ENCODE measurements around the gene KATNAL2. TPM values are rescaled to one million over a fixed set of nuclear protein-coding genes. Genes with fewer than 3 reads are reported as not detected.

Gene KATNAL2
- total RNA-seq, 2 experiments from 2014 or later, result 1.1 to 1.4 TPM

DNA sequence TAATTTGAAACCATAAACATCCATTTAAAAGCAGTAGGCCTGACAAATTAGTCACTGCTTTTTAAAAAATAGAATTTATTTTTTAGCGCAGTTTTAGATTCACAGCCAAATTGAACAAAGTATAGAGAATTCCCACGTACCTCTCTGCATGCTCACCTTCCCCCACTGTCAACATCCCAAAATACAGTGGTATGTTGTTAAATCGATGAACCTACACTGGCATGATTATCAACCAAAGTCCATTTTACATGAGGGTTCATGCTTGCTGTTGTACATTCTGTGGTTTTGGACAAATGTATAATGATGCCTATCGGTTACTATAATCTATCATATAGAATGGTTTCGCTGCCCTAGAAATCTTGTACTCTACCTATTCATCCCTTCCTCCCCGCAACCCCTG lies 123.6 kb downstream of the KATNAL2 start:
- ATAC-seq (no peak), DNase-seq (no peak)
- H3K36me3 Mint-ChIP-seq (ENCODE audit: low read depth), result no peaks in the 10 kb centered on the region
- CTCF ChIA-PET, result no interaction called here
- no peak overlapping the region for H3K4me3 Mint-ChIP-seq
- H3K27me3 Mint-ChIP-seq, result peaks cover 3% of the 10 kb centered on the region
- no peaks in the 10 kb centered on the region for H3K9me3 Mint-ChIP-seq (ENCODE audit: low read depth)
- H3K4me1 Mint-ChIP-seq, result no peaks in the 10 kb centered on the region
- POLR2A ChIA-PET, result no interaction called here
- intact Hi-C loops (cut with DNase I, micrococcal nuclease), result no loop called here
- no peak overlapping the region for H3K27ac Mint-ChIP-seq

DNA sequence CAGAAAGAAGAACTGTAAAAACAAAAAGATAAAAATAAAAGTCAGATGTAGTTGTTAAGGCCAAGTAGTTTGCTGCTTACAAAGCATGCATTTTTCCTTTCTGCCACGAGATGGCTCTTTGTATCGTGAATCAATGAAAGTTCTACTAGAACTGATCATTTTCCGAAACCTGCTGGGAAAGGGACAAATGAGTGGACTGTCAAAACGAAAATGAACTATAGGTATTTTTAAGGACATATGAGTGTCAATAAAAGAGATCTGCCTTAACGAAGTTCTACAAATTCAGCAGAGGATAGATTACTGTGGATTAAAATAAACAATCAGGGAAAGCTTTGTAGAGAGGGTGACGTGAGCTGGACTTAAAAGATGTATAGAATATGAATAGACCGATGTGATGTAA lies 133.1 kb downstream of the KATNAL2 start:
- Mint-ChIP-seq H3K4me3 (no peak overlapping the region), H3K9me3 (ENCODE audit: low read depth) (no peaks in the 10 kb centered on the region), H3K36me3 (ENCODE audit: low read depth) (no peaks in the 10 kb centered on the region), H3K27ac (no peak overlapping the region), H3K4me1 (no peaks in the 10 kb centered on the region), H3K27me3 (peaks cover 3% of the 10 kb centered on the region)
- intact Hi-C loops (cut with DNase I, micrococcal nuclease), result loop anchor here (1.0 to 2.0 kb wide), 3 partner anchors 154 to 699 kb away; no protein-coding TSS in a partner anchor
- DNase-seq (peak; percentile 10), ATAC-seq (peak; percentile 47)
- ChIA-PET POLR2A (no interaction called here), CTCF (interaction anchor here (1.0 to 1.6 kb wide), 5 partner anchors 14 to 164 kb away, joined by 3 to 7 read pairs (median 4); no protein-coding TSS in a partner anchor)

DNA sequence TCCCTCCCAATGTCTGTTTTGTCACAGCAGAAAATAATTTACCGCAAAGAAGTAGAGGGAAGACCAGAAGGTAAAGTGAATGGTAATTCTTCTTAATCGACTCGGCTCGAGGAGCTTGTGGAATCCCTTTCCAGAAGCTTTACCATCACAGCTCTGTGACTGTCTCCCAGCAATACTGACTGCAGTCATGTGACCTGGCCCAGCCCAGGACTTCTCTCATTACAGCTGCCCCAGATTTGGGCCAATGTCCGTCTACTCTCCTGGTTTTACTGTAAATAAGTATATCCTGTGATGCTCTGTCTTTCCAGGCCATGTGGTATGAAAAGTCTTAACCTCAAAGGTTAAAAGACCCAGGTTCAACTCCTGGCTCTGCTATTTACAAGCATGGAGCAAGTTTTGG lies 137.0 kb downstream of the KATNAL2 start:
- DNase-seq (no peak), ATAC-seq (no peak)
- Mint-ChIP-seq H3K36me3 (ENCODE audit: low read depth) (no peaks in the 10 kb centered on the region), H3K27ac (no peak overlapping the region), H3K27me3 (peaks cover 3% of the 10 kb centered on the region), H3K4me3 (no peak overlapping the region), H3K9me3 (ENCODE audit: low read depth) (no peaks in the 10 kb centered on the region), H3K4me1 (no peaks in the 10 kb centered on the region)
- ChIA-PET POLR2A (interaction anchor here (0.7 kb wide), 1 partner anchor 443 kb away, joined by 3 read pairs; no protein-coding TSS in a partner anchor), CTCF (interaction anchor here (0.9 to 1.4 kb wide), 2 partner anchors 21 to 695 kb away, joined by 4 to 5 read pairs; no protein-coding TSS in a partner anchor)
- intact Hi-C loops (cut with DNase I, micrococcal nuclease), result no loop called here

DNA sequence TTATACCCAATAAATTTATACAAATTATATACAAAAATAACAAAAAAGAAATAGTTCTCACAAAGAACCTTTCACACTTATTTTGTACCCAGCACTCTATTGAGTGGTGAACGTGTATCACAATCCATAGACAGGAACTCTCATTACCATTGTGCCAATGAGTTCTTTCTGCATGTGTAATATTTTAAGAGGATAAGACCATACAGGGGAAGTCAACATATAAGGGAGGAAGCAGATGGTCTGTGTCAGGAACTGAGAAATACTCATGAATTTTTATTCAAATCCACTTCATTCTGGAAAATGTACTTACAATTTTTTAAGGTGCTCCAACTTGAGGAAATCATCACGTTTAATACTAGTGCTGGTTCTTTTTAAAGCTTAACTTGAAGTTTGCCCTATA lies 145.1 kb downstream of the KATNAL2 start:
- Mint-ChIP-seq H3K4me1 (no peaks in the 10 kb centered on the region), H3K27me3 (no peaks in the 10 kb centered on the region), H3K27ac (no peak overlapping the region), H3K4me3 (no peak overlapping the region), H3K9me3 (ENCODE audit: low read depth) (no peaks in the 10 kb centered on the region), H3K36me3 (ENCODE audit: low read depth) (no peaks in the 10 kb centered on the region)
- ChIA-PET POLR2A (no interaction called here), CTCF (interaction anchor here (0.6 kb wide), 2 partner anchors 291 to 1427 kb away, joined by 3 read pairs; no protein-coding TSS in a partner anchor)
- DNase-seq (no peak), ATAC-seq (no peak)
- intact Hi-C loops (cut with DNase I, micrococcal nuclease), result no loop called here

DNA sequence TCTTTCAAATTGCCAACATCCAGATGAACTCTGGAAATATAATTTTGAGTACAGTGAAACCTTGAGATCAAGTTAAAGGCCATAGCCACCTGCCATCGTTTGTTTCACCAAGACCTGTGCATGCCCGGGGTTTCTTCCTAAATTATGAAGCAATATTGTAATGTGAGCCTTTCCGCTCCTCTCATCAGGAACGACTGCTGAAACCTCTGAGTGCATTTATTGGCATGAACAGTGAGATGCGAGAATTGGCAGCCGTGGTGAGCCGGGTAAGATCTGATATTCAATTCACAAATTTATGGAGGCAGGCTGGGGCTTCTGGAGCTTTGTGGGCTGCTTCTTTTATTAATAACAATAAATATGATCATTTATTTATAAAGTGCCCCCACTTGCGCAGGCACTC lies 145.7 kb downstream of the KATNAL2 start:
- no peak for ATAC-seq
- POLR2A ChIA-PET, result no interaction called here
- CTCF ChIA-PET, result no interaction called here
- Mint-ChIP-seq H3K9me3 (ENCODE audit: low read depth) (no peaks in the 10 kb centered on the region), H3K27ac (no peak overlapping the region), H3K27me3 (no peaks in the 10 kb centered on the region), H3K4me1 (no peaks in the 10 kb centered on the region), H3K4me3 (no peak overlapping the region), H3K36me3 (ENCODE audit: low read depth) (no peaks in the 10 kb centered on the region)
- intact Hi-C loops (cut with DNase I, micrococcal nuclease), result no loop called here
- DNase-seq, result no peak

DNA sequence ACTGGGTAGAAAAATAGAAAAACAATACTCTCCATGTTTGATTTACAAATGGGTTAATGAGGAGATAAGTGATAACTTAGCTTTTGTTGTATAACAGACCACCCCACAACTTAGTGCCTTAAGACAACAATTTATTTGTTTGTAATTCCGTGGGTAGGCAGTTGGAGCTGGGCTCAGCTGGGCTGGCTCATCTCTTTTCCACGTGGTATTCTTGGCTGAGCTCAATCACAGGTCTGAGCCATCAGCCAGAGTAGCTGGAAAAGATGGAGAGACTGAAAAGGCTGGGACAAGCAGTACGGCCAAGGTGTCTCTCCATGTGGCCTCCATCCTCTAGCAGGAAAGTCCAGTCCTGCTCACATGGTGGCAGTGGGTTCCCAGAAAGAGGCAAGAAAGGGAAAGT lies 150.2 kb downstream of the KATNAL2 start:
- ATAC-seq, result no peak
- no peak for DNase-seq
- Mint-ChIP-seq H3K27me3 (no peaks in the 10 kb centered on the region), H3K9me3 (ENCODE audit: low read depth) (no peaks in the 10 kb centered on the region), H3K4me1 (no peaks in the 10 kb centered on the region), H3K27ac (no peak overlapping the region), H3K4me3 (no peak overlapping the region), H3K36me3 (ENCODE audit: low read depth) (no peaks in the 10 kb centered on the region)
- ChIA-PET POLR2A (no interaction called here), CTCF (no interaction called here)
- intact Hi-C loops (cut with DNase I, micrococcal nuclease), result no loop called here

DNA sequence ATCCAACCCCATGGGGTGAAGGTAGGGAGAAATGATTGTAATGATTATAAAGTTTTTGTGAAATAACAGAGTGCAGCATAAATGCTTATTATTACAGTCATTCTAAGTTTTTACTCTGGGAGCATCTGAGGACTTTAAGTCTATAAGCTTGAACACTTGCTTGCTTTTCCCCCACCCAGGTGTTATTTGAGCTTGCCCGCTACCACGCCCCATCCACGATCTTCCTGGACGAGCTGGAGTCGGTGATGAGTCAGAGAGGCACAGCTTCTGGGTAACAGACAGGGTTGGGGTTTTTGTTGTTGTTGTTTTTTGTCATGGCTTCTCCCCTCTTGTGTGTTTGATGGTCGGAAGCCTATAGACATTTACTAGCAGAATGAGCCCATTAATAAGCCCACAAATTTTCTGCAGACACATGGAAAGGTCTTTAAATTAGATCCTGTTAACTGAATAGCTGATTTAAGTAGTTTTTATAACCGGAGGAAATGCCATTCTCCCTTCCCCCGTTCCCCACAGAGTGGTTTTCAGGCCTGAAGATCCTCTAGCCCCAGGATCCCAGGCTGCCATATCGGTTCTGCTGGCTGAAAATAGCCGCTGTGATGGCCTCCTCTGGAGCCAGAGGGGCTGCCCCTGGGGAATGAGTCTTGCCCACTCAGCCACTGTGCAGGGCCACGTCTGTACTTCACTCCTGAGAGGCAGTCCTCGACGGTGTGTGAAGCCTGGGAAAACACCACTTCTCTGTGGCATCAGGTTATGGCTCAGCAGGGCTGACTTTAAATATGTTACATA lies 157.9 kb downstream of the KATNAL2 start:
- CTCF ChIA-PET, result interaction anchor here (2.0 kb wide), 1 partner anchor 22 kb away, joined by 5 read pairs; no protein-coding TSS in a partner anchor

DNA sequence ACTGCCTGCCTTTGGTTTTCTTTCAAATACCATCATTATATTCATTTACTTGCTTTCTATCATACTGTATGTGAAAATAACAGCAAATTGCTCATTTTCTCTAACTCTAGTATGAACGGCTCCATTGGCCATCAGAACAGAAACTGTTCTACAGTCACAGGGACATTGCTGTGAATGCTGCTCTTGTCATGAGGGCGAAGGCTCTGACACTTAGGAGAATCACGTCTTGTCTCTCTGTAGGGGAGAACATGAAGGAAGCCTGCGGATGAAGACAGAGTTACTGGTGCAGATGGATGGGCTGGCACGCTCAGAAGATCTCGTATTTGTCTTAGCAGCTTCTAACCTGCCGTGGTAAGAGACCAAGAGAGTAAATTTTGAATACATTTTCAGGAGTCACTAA lies 159.7 kb downstream of the KATNAL2 start:
- H3K9me3 Mint-ChIP-seq (ENCODE audit: low read depth), result no peaks in the 10 kb centered on the region
- intact Hi-C loops (cut with DNase I, micrococcal nuclease), result no loop called here
- DNase-seq (no peak), ATAC-seq (no peak)
- no peaks in the 10 kb centered on the region for H3K27me3 Mint-ChIP-seq
- no peaks in the 10 kb centered on the region for H3K36me3 Mint-ChIP-seq (ENCODE audit: low read depth)
- POLR2A ChIA-PET, result no interaction called here
- H3K4me1 Mint-ChIP-seq, result no peaks in the 10 kb centered on the region
- no peak overlapping the region for H3K4me3 Mint-ChIP-seq
- CTCF ChIA-PET, result no interaction called here
- H3K27ac Mint-ChIP-seq, result no peak overlapping the region

More for the DNA sequence above, 157.9 kb downstream of the KATNAL2 start:
- DNase-seq, result no peak
- H3K27ac Mint-ChIP-seq, result no peak overlapping the region
- H3K4me1 Mint-ChIP-seq, result no peaks in the 10 kb centered on the region
- no peaks in the 10 kb centered on the region for H3K27me3 Mint-ChIP-seq
- no peak for ATAC-seq
- no peaks in the 10 kb centered on the region for H3K9me3 Mint-ChIP-seq (ENCODE audit: low read depth)
- intact Hi-C loops (cut with DNase I, micrococcal nuclease), result no loop called here
- H3K36me3 Mint-ChIP-seq (ENCODE audit: low read depth), result no peaks in the 10 kb centered on the region
- POLR2A ChIA-PET, result no interaction called here
- no peak overlapping the region for H3K4me3 Mint-ChIP-seq

DNA sequence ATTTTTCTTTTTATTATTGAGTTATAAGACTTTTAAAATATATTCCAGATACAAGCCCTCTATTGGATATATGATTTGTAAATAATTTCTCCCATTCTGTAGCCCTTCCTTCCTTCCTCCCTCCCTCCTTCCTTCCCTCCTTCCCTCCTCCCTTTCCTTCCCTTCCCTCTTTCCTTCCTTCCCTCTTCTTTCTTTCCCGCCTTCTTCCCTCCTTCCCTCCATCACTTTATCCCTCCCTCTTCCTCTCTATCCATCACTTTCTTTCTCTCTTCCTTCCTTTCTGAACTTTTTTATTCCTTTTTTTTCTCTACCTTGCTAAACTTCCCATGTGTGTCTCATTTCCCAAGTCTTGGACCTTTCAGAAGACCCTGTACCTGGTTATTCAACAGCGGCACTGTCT lies 163.5 kb downstream of the KATNAL2 start:
- Mint-ChIP-seq H3K36me3 (ENCODE audit: low read depth) (no peaks in the 10 kb centered on the region), H3K27ac (no peak overlapping the region), H3K4me1 (no peaks in the 10 kb centered on the region), H3K27me3 (no peaks in the 10 kb centered on the region), H3K4me3 (no peak overlapping the region), H3K9me3 (ENCODE audit: low read depth) (no peaks in the 10 kb centered on the region)
- DNase-seq (no peak), ATAC-seq (no peak)
- ChIA-PET CTCF (no interaction called here), POLR2A (no interaction called here)
- intact Hi-C loops (cut with DNase I, micrococcal nuclease), result no loop called here

DNA sequence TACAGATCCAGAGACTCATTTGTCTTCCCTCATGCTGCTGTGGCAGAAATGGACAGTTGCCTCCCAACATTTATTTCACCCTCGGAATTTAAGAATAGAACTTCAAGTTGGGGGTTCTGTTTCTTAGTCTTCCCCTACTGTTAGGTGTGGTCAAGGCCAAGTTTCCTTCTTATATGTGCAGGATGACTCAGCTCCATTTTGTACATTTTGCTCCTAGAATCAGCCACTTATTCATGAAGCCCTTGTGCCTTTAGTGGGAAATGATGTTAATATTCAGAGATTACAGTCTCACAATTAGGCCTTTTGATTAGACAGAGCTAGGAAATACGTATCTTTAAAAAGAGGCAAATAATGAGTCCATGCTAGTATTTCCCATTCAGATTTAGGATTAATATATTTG lies 164.2 kb downstream of the KATNAL2 start:
- no peaks in the 10 kb centered on the region for H3K4me1 Mint-ChIP-seq
- ATAC-seq, result no peak

DNA sequence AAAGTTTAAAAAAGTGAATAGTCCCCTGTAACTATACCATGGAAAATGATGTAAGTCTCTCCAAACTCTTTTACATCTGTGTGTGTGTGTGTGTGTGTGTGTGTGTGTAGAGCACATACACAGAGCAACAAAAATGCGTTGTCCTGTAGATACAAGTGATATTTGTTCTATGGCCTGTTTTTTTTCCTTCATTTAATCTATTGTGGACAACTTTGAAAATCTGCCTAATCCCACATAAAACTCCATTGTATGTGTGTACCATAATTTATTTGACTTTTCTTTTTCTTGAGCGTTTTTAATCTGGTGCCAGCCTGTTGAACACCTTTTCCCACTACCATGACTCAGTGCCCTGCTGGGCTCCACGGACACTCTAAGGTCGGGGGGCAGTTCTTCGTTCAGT lies 170.3 kb downstream of the KATNAL2 start:
- Mint-ChIP-seq H3K27ac (no peak overlapping the region), H3K4me3 (no peak overlapping the region), H3K36me3 (ENCODE audit: low read depth) (peaks cover 10% of the 10 kb centered on the region), H3K27me3 (no peaks in the 10 kb centered on the region), H3K9me3 (ENCODE audit: low read depth) (no peaks in the 10 kb centered on the region), H3K4me1 (no peaks in the 10 kb centered on the region)
- intact Hi-C loops (cut with DNase I, micrococcal nuclease), result no loop called here
- DNase-seq (no peak), ATAC-seq (no peak)
- ChIA-PET CTCF (no interaction called here), POLR2A (no interaction called here)

More for the DNA sequence above, 164.2 kb downstream of the KATNAL2 start:
- H3K9me3 Mint-ChIP-seq (ENCODE audit: low read depth), result no peaks in the 10 kb centered on the region
- peaks cover 1% of the 10 kb centered on the region for H3K36me3 Mint-ChIP-seq (ENCODE audit: low read depth)
- H3K27ac Mint-ChIP-seq, result no peak overlapping the region
- no peak for DNase-seq
- POLR2A ChIA-PET, result no interaction called here
- H3K27me3 Mint-ChIP-seq, result no peaks in the 10 kb centered on the region
- H3K4me3 Mint-ChIP-seq, result no peak overlapping the region
- intact Hi-C loops (cut with DNase I, micrococcal nuclease), result no loop called here
- CTCF ChIA-PET, result no interaction called here

DNA sequence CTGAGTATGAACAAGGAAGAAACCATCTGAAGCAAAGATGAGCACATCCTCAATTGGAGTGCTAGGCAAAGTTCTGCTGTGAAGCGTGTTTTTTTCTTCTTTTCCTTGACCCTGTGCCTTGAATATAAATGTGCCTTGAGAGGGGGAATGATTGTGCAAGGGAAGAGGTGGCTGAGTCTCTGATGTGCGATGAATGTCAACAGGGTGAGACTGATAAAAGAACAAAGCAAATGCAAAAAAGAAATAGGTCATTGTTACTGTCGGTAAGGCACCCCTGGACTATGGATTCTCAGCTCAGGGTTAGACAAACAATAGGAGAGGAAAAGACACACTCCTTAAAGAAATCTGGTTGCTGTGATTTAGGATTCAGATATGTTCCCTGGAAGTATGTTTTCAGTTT lies 178.4 kb downstream of the KATNAL2 start:
- no peaks in the 10 kb centered on the region for H3K9me3 Mint-ChIP-seq (ENCODE audit: low read depth)
- no peak for ATAC-seq
- no peaks in the 10 kb centered on the region for H3K27me3 Mint-ChIP-seq
- intact Hi-C loops (cut with DNase I, micrococcal nuclease), result no loop called here
- ChIA-PET POLR2A (no interaction called here), CTCF (interaction anchor here (0.8 to 1.0 kb wide), 3 partner anchors 21 to 110 kb away, joined by 3 to 5 read pairs (median 4); no protein-coding TSS in a partner anchor)
- no peak overlapping the region for H3K4me3 Mint-ChIP-seq
- no peak overlapping the region for H3K27ac Mint-ChIP-seq
- peaks cover 3% of the 10 kb centered on the region for H3K36me3 Mint-ChIP-seq (ENCODE audit: low read depth)
- no peak for DNase-seq
- no peaks in the 10 kb centered on the region for H3K4me1 Mint-ChIP-seq

Data from activated CD4-positive, alpha-beta T cell treated with anti-CD3 and anti-CD28 coated beads for 36 hours (primary cell).